ENCODE measurements around the gene ZNF503.

- no peak for TF ChIP-seq EZH2 (IDR thresholded peaks at IDR 0.05)
- TF ChIP-seq POLR2AphosphoS5 (IDR thresholded peaks at IDR 0.05; ENCODE audit: borderline replicate concordance, low read depth, low read length), result no peak
Observed at GRCh38 chr10:75353183-75353582, 48.4 kb downstream of the ZNF503 start.
